Right renal cortex interstitium (tissue), 3 donors: ENCODE measurements around the gene PCNX2. TPM values are rescaled to one million over a fixed set of nuclear protein-coding genes. Genes with fewer than 3 reads are reported as not detected.
A peak's percentile ranks its signal among the peaks of the same experiment; 100 is the strongest.

Source experiments
- DNase-seq, 3 donors: peaks; one replicate each; pipeline ENCODE4 v3.0.0-alpha.2; 2013; ENCODE audit warnings: low read depth in 3 of 3, low spot score in 2 of 3
- polyA plus RNA-seq, 3 donors: library from polyadenylated mRNA; unstranded; fragments of 120-200 nt; gene quantifications; one replicate each; pipeline ENCODE4 v1.2.1, GENCODE V29; 2013; ENCODE audit not compliant: insufficient read length in 3 of 3

The PCNX2 gene
- polyA plus RNA-seq, result 10 to 100 TPM in 2 of 3 donors, 1 to 10 TPM in 1; 9.4 to 13.1 (median 11.3) TPM

DNA sequence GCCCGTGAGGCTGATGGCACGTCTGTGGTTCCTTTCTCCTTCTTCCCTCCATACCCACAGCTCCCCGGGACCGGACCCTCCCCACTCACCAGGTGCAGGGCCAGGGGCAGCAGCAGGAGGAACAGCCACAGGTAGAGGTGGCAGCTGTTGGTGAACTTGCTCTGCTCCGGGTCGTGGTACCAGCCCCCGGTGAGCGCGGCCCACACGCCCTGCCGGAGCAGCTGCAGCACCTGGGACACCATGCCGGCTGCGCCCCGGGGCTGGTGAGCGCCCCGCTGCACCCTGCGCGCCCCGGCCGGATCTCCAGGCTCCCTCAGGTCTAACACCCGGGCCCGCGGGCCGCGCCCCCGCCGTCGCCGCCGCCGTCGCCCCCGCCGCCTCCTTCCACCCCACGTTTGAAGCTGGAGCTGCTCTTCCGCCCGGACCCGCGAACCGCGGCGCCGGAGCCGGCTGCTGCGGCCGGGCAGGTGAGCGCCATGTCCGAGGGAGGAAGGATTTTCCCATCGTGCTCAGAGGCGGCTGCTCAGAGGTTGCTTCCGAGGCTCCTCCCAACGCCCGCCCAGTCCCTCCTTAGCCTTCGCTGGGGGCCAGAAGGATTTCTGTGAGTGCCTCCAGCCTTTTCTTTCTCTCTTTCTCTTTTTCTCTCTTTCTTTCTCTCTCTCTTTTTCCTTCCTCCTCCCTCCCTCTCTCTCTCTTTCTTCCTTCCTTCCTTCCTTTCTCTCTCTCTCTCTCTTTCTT is at the start of gene PCNX2:
TSS of gene PCNX2 (minus strand) at position 489 of the 738 bp plus-strand sequence. CDS start at position 242, 247 bp downstream.
- peak in 1 of 3 donors; percentile 38 for DNase-seq

DNA sequence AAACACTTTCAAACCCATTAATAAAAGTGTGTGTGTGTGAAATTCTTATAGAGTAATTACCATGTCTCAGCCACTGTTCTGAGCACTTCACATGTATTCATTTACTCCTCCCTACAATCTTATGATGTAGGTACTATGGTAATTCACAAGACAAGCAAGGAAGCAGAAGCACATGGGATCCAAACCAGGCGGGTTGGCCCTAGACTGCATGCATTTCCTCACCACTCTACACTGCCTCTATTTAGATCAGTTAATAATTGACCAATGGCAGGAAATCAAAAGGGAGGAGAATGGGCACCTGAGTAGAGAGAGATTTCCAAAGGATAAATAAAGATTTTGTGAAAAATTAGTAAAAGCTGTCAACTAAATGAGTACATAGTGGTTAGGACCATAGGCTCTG is 47.7 kb upstream of the PCNX2 start:
- no peak for DNase-seq

- DNase-seq, result no peak
Measured at GRCh38 chr1:233342086-233342485, 46.6 kb upstream of the PCNX2 start.

- no peak for DNase-seq
Measured at GRCh38 chr1:233340966-233341516, 45.5 kb upstream of the PCNX2 start.

DNA sequence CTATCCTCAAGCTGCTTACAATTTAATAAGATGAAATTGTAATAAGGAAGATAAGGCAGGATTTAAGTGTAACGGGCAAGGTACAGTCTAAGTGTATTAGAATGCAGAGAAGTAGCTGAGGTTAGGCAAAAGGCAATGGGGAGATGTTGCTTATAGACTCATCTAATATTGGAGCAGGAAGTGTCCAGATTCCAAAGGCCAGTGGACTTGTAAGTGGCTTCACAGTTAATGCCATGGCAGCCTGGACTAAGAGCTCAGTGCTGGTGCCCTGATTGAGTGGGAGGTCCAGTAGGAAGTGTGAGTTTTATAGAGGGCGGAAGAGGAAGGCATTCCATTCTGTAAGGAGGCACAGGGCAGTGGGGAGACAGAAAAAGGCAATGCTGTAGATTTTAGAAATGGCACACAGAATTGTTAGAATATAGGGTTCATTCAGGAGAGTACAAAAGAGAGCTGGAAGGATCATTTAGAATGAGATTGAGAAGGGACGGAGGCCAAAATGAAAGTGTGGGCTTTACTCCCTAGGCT is 44.6 kb upstream of the PCNX2 start:
- DNase-seq, result no peak

- DNase-seq, result no peak
Measured at GRCh38 chr1:233338102-233338501, 42.6 kb upstream of the PCNX2 start.

- no peak for DNase-seq
Measured at GRCh38 chr1:233337505-233337904, 42.0 kb upstream of the PCNX2 start.

DNA sequence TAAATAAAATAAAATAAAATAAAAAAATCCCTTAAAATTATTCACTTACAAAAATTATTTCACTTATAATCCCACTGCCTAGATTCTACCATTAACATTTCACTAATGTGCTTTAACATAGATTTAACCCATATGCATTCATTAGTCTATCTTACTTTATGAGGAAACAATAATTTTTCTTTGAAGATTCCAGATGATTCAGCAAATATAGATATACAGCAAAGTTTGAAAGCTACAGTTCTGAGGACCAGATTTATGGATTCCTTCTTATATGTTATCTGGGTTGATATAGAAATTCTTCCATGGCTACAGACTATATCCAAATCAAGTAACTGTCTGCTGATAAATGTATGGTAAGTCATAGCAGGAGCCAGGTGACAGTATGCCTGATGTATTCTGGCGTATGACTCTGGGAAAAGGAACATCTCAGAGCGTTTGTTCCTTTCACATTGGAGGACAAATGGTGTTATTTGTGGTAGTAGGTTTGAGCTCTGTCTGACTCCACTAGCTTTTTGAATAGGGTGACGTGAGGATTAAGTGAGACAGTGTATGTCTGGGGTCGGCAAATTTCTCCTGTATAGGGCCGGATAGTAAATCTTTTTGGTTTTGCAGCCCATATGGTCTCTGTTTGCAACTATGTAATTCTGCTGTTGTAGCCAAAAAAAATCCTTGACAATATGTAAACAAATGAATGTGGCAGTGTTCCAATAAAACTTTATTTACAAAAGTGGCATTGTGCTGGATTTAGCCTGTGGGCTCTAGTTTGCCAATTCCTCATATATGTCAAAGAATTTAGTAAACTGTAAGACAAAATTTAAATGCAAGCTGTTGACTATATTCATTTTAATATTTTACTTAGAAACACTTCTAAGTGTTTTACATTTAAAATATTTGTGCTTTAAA is 41.3 kb upstream of the PCNX2 start:
- DNase-seq, result no peak

DNA sequence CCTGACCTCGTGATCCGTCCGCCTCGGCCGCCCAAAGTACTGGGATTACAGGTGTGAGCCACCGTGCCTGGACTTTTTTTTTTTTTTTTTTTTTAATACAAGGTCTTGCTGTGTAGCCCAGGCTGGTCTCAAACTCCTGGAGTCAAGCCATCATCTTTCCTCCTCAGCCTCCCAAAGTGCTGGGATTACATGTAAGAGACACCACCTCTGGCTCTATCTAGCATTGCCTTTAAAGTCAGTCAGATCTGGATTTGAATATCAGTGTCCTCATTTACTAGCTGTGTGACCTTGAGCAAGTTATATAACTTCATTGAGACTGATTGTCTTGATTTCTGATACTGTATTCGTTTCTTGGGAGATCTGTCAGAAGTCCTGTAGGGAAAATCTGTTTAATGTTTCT is 38.6 kb upstream of the PCNX2 start:
- no peak for DNase-seq

GRCh38 chr1:233333086-233333485 is 37.6 kb upstream of the PCNX2 start:
- DNase-seq, result no peak

DNA sequence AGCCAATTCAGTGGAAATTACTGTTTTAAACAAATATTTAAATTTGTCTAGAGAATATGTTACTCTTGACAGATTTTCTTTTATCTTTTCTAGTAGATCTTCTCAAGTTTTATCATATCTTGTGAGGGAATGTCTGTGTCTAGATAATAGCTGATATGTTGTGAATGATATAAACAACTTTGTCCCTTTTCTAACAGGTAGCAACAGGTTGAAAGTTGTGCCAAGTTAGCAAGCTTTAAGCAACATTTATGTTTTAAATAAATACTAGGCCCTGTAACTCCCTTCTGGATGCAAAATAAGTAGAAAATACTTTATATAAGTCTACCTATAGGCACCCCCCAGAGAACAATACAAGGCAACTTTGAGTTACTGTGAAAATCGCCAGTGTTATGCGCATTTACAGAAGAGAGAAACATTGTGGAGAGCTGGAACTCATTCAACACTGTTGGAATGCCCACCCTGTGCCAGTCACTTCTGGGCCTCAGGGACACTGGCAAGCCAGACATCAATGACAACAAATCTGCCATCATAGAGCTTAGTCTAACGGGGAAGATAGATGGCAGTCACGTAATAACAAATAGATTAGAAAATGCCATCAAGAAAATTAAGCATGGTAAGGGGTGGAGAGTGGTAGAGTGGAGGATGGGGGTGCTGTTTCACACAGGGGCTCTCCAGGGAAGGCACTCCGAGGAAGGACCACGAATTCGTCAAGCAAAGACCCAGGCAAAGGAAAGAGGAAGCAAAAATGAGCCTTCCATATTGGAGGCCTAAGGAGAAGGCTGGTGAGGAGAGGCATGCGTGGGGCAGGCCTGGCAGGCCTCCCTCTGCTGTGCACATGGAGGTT is 36.4 kb upstream of the PCNX2 start:
- no peak for DNase-seq

GRCh38 chr1:233328142-233328921 is 32.8 kb upstream of the PCNX2 start:
- DNase-seq, result peak in 1 of 3 donors; percentile 10

GRCh38 chr1:233327651-233328141 is 32.2 kb upstream of the PCNX2 start, which contains the start of gene MAP3K21:
Gene MAP3K21 (plus strand): TSS chr1:233327724. CDS start chr1:233328029, 305 bp downstream.
- no peak for DNase-seq

DNA sequence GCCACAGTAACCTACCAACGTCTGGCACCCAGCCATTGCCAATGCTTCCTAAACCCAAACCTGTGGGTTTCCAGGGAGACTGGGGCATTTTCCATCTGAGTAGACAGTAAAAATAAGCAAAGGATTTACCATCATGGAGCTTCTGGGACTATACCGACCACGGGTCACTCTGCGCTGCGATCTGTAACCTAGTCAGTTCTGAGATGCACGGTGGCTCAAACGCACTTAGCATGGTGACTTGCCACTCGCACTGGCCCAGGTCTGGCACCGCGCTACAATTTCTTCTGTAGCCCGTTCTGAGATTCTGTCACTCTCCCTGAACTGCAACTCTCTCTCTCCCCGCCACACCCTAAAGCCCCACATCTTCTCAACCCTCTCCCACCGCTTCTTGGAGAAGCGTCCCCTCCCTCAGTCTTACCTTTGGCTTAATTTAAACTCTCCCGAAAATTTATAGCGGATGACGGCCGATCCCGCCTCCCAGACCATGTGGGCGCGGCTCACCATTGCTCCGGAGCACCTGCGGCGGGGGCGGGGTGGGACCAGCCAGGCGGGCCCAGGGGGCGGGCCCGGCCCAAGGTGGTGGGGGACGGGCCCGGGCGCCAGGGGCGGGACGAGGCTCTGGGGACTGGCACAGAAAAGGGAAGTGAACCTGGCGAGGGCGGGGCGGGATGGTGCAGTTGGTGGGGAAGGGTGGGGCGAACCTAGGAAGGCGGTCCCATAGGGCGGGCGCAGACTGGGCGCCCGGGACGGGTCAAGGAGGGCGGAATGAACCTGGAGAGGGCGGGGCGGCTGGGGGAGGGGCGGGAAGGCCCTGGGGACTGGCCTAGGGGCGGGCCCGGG is 31.5 kb upstream of the PCNX2 start:
- peak in 2 of 3 donors; percentile 61 to 79 for DNase-seq

DNA sequence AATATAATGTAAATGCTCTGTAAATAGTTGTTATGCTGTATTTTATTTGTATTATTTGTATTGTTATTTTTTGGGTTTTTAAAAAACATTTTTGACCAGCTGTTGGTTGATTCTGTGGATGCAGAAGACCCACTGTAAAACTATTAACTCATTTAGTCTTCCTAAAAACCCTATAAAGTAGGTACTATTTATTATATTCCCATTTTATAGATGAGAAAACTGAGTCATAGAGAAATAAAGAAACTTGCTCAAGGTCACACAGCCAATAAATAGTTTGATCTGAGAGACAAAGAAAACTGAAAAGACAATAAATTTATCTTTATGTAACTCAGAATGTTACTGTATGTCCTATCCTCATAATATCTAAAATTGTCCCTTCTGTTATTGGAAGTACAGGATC is 30.8 kb upstream of the PCNX2 start:
- no peak for DNase-seq

GRCh38 chr1:233323718-233324117 is 28.2 kb upstream of the PCNX2 start:
- no peak for DNase-seq

DNA sequence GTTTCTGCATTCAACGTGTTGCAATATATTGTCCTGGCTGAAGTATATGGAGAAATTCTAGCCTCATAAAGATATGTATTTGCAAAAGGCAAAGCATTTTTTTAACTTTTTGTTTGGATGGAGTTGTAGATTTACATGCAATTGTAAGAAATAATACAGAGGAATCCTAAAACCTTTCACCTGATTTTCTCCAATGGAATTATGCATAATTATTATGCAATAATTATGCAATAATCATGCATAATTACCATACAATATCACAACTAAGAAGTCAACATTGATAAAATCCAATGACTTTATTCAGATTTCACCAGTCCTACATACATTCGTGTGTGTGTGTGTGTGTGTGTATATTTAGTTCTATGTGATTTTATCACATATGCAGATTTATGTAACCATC is 24.5 kb upstream of the PCNX2 start:
- no peak for DNase-seq

DNA sequence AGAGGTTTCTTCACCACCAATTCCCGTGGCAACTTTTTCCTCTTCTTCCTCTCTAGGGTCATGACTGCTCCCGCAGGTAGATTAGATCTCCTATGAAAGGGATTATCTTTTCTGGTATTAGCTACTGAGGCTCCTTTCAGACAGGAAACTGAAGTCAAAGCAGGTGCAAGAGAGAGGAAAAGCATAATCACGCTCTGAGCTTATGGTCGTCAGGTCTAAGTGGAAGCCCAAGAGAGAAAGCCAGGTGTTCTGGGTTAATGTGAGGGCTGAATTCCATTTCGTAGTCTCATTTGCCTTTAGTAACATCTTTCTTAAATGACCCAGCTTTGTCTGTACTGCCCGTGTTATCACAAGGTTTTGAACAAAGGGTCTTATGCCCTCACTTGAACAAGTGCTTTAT is 23.7 kb upstream of the PCNX2 start:
- DNase-seq, result no peak
